HG02610 (cell line): ENCODE data around the gene ATP13A5.

Experiments used
- ATAC-seq: cut with Tn5 transposase; IDR thresholded peaks from one replicate; pipeline ENCODE4 v1.9.1; 2021; ENCODE audit warnings: mild to moderate bottlenecking, moderate library complexity; ENCODE audit not compliant: unreplicated experiment

Gene ATP13A5

DNA sequence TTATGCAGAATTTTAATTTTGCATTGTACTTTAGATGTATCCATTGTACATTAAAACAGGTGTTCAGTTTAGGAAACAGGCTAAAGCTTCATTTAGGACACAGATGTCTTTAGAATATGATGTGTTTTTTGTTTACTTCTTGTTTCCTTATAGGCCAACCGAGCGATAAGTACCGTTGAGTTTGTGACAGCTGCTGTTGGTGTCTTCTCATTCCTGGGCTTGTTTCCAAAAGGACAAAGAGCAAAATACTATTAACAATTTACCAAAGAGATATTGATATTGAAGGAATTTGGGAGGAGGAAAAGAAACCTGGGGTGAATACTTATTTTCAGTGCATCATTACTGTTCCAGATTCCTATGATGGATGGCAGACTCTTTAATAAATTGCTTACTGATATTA lies 108.1 kb downstream of the ATP13A5 start:
- no peak for ATAC-seq

- ATAC-seq: no peak
These were observed 109.1 kb downstream of the ATP13A5 start for GRCh38 chr3:193269343-193270028.

DNA sequence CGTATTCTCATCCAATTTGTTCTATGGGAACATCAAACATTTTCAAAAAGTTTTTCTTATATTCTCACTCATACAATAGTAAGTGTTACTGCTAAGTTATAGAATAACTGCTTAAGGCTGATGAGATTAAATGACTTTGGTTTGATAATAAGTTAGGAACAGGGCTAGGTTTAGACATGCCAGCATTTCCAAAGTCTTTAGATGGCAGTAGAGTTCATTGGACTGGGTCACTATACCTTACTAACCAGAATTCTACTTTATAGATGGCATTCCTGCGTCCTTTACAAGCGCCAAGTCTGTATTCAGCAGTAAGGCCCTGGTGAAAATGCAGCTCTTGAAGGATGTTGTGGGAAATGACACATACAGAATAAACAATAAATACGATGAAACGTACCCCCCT lies 115.8 kb downstream of the ATP13A5 start:
- ATAC-seq: no peak

- no peak for ATAC-seq
These were observed 116.6 kb downstream of the ATP13A5 start for GRCh38 chr3:193261970-193262369.

DNA sequence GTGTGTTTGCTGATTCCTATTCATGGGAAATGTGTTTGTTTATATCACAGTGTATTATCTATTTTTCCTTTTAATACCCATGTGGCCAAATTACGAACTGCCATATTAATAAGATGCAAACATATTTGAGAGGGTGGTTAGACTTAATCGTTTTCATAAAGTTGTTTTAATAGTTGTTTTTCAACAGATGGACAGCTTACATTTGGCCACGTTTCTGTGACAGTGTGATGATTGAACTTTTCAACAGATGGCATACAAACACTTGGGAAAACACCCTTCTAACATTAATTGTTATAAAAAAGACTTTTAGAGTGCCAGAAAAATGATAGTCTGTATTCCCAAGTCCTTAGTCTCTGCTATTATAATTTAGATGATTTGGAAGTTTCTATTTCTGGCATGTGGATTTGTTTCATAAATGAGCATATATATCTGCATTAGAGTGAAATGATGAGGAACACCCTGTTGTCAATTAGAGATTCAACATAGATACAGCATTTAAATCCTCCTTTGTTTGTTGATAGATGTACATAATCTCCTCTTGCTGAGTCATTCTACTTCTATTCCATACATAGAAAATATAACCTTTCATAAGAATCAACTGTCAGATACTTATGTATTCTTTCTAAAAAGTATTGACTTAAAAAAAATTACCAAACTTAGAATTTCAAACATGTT lies 124.4 kb downstream of the ATP13A5 start:
- no peak for ATAC-seq

DNA sequence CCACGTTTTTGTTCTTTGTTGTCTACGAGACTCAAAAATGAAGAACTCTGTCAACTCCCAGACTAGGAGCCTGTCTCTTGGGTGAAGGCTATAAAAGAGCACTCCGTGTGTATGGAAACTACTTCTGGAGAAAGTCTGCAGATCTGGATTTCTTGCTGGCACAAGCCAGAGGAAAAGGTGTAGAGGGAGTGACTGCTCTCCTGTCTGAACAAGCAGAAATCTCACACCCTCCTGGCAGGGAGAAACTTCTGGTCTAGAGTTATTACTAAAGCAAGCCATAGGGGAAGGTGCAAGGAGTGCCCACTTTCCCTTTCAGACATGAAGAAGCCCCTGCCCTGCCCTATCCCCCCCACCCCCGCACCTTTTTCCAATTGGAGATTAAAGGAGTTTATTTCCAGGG lies 128.1 kb downstream of the ATP13A5 start:
- no peak for ATAC-seq

- no peak for ATAC-seq
These were observed 129.6 kb downstream of the ATP13A5 start for GRCh38 chr3:193248848-193249468.

- no peak for ATAC-seq
These were observed 135.0 kb downstream of the ATP13A5 start for GRCh38 chr3:193243571-193243970.

DNA sequence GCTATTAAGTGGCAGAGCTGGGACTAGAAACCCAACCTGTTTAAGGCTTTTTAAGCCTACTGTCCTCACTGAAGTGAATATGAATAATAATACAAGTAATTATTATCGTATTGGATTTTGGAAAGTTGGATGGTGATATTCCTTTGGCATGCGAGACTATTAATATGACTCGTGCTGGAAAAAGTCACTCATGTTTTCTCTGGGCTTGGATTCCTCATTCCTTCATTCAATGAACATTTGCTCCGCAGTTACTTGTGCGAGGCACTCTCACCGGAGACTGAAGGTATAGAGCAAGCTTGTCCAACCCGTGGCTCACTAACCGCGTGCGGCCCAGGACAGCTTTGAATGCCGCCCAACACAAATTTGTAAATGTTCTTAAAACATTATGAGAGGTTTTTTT lies 136.8 kb downstream of the ATP13A5 start:
- no peak for ATAC-seq

- no peak for ATAC-seq
These were observed 137.5 kb downstream of the ATP13A5 start, which contains the start of gene PLAAT1 for GRCh38 chr3:193240850-193241706. TSS of gene PLAAT1 (plus strand) at chr3:193241222. CDS start at chr3:193255651, 14,429 bp downstream.

DNA sequence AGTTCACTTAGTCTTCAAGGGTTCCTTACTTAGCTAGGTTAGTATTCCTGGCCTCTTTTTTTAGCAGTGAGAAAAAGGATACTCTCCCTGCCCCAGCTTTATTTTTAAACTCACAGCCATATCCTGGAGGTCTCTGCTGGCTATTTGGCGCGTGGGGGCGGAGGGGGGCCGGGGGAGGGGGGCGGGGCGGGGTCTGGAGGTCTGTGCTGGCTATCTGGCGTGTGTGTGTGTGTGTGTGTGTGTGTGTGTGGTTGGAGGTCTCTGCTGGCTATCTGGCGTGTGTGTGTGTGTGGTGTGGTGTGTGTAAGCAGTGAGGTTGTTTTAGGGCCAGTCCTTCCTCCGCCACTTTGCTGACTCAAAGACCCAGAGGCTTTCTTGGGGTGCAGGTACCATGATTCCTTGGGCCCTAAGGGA lies 138.1 kb downstream of the ATP13A5 start:
- ATAC-seq: no peak

- no peak for ATAC-seq
These were observed 141.5 kb downstream of the ATP13A5 start for GRCh38 chr3:193237030-193237429.

- ATAC-seq: no peak
These were observed 142.0 kb downstream of the ATP13A5 start for GRCh38 chr3:193236599-193236998.

GRCh38 chr3:193231201-193231600 lies 147.4 kb downstream of the ATP13A5 start:
- no peak for ATAC-seq

DNA sequence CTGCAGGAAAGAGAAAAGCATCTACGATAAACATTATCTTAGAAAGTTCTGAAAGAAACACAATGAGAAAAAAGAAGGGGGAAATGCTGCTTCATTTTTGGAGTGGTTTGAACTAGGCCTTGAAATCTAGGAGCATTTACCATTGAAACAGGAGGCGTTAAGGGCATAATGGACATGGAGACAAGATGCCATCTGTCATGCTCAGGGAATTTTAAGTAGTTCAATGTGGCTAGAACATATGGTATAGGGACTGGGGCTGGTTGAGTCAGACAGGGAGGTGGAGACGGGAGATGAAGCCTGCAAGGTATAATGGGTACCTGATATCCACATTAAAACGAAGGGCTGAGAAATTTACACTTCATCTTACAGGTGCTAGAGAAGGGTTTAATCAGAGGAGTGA lies 147.9 kb downstream of the ATP13A5 start:
- no peak for ATAC-seq

- ATAC-seq: no peak
These were observed 148.6 kb downstream of the ATP13A5 start for GRCh38 chr3:193229851-193230420.

GRCh38 chr3:193228206-193228605 lies 150.3 kb downstream of the ATP13A5 start:
- ATAC-seq: no peak

- no peak for ATAC-seq
These were observed 153.0 kb downstream of the ATP13A5 start for GRCh38 chr3:193225302-193226125.
